ENCODE data around the gene VSIG8. TPM values are rescaled to one million over a fixed set of nuclear protein-coding genes. Genes with fewer than 3 reads are reported as not detected.

The VSIG8 gene
- total RNA-seq, 1 experiment from 2014 or later: not detected

DNA sequence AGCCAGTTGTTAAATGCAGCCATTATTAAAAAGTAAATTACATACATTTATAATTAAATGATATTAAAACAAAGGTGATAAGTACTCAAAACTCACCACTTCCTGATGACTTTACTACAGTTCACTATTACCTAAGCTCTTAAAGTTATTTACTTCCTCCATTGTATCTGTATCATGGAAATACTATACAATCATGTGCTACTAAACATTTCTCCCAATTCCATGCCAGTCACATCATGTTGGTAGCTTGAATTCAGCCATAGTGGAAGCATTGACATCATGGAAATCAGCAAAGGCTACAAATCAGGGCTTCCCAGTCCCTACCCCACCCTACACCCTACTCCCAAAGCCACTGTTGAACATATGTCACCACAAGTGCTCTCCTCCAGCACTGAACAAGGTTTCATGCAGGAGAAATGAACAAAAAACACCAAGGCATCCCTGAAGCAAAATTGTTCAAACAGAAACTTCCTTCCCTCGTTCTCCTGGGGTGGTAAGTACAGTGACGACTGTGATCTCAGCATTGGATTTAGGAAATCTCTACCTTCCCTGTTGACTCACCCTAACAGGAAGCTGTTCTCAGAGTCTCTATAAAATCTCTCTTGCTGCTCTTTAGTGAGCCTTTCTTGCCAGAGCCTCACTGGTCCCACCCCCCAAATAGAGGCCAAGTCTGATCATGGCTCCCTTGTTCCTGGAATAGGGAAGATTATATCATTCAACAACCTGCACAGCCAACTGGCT, 12.7 kb downstream of the VSIG8 start (continued):
- TF ChIP-seq MXD4 (CRISPR knock-in tag; IDR thresholded peaks at IDR 0.05; ENCODE audit: borderline replicate concordance): no peak
- no peak for TF ChIP-seq HMGA2 (CRISPR knock-in tag; IDR thresholded peaks at IDR 0.05)
- TF ChIP-seq ESRRA (CRISPR knock-in tag; IDR thresholded peaks at IDR 0.05; ENCODE audit: borderline replicate concordance): no peak
- TF ChIP-seq, protein P1, sequence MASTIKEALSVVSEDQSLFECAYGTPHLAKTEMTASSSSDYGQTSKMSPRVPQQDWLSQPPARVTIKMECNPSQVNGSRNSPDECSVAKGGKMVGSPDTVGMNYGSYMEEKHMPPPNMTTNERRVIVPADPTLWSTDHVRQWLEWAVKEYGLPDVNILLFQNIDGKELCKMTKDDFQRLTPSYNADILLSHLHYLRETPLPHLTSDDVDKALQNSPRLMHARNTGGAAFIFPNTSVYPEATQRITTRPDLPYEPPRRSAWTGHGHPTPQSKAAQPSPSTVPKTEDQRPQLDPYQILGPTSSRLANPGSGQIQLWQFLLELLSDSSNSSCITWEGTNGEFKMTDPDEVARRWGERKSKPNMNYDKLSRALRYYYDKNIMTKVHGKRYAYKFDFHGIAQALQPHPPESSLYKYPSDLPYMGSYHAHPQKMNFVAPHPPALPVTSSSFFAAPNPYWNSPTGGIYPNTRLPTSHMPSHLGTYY (CRISPR knock-in tag; IDR thresholded peaks at IDR 0.05): no peak
- TF ChIP-seq, protein P2, sequence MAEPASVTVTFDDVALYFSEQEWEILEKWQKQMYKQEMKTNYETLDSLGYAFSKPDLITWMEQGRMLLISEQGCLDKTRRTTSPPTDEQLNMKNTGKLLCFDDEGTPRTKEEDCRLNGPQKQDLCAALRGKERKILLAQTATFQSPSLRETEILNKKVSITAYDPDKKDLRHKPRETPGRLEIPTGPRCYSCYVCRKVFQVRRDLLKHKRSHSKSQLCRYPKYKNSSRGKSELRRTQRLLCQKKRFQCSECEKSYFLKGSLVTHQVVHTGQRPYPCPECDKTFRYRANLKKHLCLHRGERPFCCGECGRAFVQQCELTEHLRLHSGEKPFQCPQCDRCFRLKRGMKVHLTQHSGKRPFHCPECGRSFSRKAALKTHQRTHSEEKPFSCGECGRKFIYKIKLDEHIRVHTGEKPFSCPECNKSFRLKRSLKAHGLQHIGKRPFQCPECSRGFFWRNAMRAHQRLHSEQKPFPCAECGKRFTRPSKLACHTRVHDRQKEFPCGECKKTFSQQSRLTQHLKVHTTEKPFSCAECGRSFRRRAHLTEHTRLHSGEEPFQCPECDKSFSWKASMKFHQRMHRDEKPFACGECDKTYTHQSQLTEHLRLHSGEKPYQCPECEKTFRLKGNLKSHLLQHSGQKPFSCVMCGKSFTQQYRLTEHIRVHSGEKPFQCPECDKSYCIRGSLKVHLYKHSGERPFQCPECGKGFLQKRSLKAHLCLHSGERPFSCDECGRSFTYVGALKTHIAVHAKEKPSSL (CRISPR knock-in tag; conservative IDR thresholded peaks at IDR 0.05): no peak

GRCh38 chr1:159848326-159848725, 14.1 kb downstream of the VSIG8 start:
- TF ChIP-seq ZMAT4 (CRISPR knock-in tag; IDR thresholded peaks at IDR 0.05) (no peak), ETV6 (CRISPR knock-in tag; IDR thresholded peaks at IDR 0.05) (no peak), MLX (CRISPR knock-in tag; IDR thresholded peaks at IDR 0.05) (no peak)
- TF ChIP-seq, protein P3, sequence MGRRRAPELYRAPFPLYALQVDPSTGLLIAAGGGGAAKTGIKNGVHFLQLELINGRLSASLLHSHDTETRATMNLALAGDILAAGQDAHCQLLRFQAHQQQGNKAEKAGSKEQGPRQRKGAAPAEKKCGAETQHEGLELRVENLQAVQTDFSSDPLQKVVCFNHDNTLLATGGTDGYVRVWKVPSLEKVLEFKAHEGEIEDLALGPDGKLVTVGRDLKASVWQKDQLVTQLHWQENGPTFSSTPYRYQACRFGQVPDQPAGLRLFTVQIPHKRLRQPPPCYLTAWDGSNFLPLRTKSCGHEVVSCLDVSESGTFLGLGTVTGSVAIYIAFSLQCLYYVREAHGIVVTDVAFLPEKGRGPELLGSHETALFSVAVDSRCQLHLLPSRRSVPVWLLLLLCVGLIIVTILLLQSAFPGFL (CRISPR knock-in tag; IDR thresholded peaks at IDR 0.05; ENCODE audit: borderline replicate concordance): no peak
- Mint-ChIP-seq H3K27me3 (ENCODE audit: low read depth) (peaks cover 13% of the 10 kb centered on the region), H3K27ac (no peak overlapping the region), H3K36me3 (no peaks in the 10 kb centered on the region), H3K9me3 (no peaks in the 10 kb centered on the region), H3K4me1 (no peaks in the 10 kb centered on the region), H3K4me3 (no peak overlapping the region)
- DNase-seq (ENCODE audit: low spot score) (no peak), ATAC-seq (no peak)
- ChIA-PET POLR2A (no interaction called here), CTCF (interaction anchor here (1.8 kb wide), 1 partner anchor 43 kb away, joined by 5 read pairs; no protein-coding TSS in a partner anchor)

DNA sequence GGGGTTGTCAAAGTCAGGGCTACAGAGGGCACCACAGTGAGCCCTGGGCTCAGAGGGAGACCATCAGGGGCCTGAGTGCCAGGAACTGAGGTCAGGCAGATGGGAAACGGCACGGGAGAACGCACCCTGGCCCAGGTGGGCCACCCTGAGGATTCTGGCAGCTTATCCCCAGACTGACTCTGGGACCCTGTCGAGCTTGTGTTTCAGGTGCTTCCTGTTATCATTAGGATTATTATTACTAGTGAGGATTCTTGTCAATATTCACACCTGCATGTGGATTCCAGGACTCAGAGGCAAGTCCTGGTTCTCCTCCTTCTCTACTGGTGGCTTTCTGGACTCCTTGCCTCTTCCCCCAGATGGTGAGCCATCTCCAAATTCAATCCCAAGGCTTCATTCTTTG, 15.2 kb downstream of the VSIG8 start:
- no peak overlapping the region for H3K27ac Mint-ChIP-seq
- H3K9me3 Mint-ChIP-seq: no peaks in the 10 kb centered on the region
- no peak for DNase-seq (ENCODE audit: low spot score)
- H3K4me3 Mint-ChIP-seq: no peak overlapping the region
- ChIA-PET POLR2A (no interaction called here), CTCF (interaction anchor here (0.6 to 1.8 kb wide), 3 partner anchors 25 to 315 kb away, joined by 3 to 5 read pairs (median 3); no protein-coding TSS in a partner anchor)
- ATAC-seq: no peak
- no peaks in the 10 kb centered on the region for H3K4me1 Mint-ChIP-seq
- H3K27me3 Mint-ChIP-seq (ENCODE audit: low read depth): peaks cover 7% of the 10 kb centered on the region; the same call in 1 of the 2 replicates
- no peaks in the 10 kb centered on the region for H3K36me3 Mint-ChIP-seq
- TF ChIP-seq, protein P4, sequence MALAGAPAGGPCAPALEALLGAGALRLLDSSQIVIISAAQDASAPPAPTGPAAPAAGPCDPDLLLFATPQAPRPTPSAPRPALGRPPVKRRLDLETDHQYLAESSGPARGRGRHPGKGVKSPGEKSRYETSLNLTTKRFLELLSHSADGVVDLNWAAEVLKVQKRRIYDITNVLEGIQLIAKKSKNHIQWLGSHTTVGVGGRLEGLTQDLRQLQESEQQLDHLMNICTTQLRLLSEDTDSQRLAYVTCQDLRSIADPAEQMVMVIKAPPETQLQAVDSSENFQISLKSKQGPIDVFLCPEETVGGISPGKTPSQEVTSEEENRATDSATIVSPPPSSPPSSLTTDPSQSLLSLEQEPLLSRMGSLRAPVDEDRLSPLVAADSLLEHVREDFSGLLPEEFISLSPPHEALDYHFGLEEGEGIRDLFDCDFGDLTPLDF (CRISPR knock-in tag; IDR thresholded peaks at IDR 0.05): no peak
- TF ChIP-seq MAX (CRISPR knock-in tag; IDR thresholded peaks at IDR 0.05): no peak
- TF ChIP-seq ZNF423 (CRISPR knock-in tag; IDR thresholded peaks at IDR 0.05): no peak
- no peak for TF ChIP-seq ETV6 (CRISPR knock-in tag; IDR thresholded peaks at IDR 0.05)
- no peak for TF ChIP-seq ATF6 (CRISPR knock-in tag; IDR thresholded peaks at IDR 0.05)
- TF ChIP-seq ZNF138 (CRISPR knock-in tag; conservative IDR thresholded peaks at IDR 0.05): no peak
- no peak for TF ChIP-seq GRHL2 (CRISPR knock-in tag; IDR thresholded peaks at IDR 0.05; ENCODE audit: insufficient replicate concordance, severe bottlenecking)
- no peak for TF ChIP-seq ZNF416 (CRISPR knock-in tag; IDR thresholded peaks at IDR 0.05)
- no peak for TF ChIP-seq ZNF671 (CRISPR knock-in tag; IDR thresholded peaks at IDR 0.05)
- TF ChIP-seq FOXP4 (CRISPR knock-in tag; IDR thresholded peaks at IDR 0.05): no peak
- no peak for TF ChIP-seq OVOL2 (CRISPR knock-in tag; IDR thresholded peaks at IDR 0.05; ENCODE audit: borderline replicate concordance)
